Activated naive CD4-positive, alpha-beta T cell treated with anti-CD3 and anti-CD28 coated beads, Interleukin-2, amount 50 U/mL, for 16 hours (primary cell): ENCODE results near the gene PSMA8.
"Not testable (repeated sequence)": the region's sequence is repeated elsewhere in the genome, so short reads cannot be mapped to it uniquely, and the experiment has no call there.

Source experiments
- DNase-seq: peaks from one replicate; pipeline ENCODE4 v3.0.0-alpha.2; 2020

PSMA8 gene

GRCh38 chr18:26238718-26239117 is 105.0 kb downstream of the PSMA8 start:
- not testable (repeated sequence) for DNase-seq

GRCh38 chr18:26242392-26242791 is 108.7 kb downstream of the PSMA8 start:
- DNase-seq, result not testable (repeated sequence)
